Urinary bladder (tissue), 4 donors: ENCODE data around the gene HOXB7. TPM values are rescaled to one million over a fixed set of nuclear protein-coding genes. Genes with fewer than 3 reads are reported as not detected.

Experiments used
- DNase-seq: peaks from one replicate; pipeline ENCODE4 v3.0.0-alpha.2; 2015; ENCODE audit errors: extremely low spot score
- H3K27ac ChIP-seq: one replicate; pipeline ENCODE4 v1.5.1; 2013; ENCODE audit warnings: low read depth, mild to moderate bottlenecking, moderate library complexity
- H3K36me3 ChIP-seq: one replicate; pipeline ENCODE4 v1.6.1; 2013; ENCODE audit warnings: mild to moderate bottlenecking, moderate library complexity; ENCODE audit not compliant: insufficient read depth
- H3K4me1 ChIP-seq: one replicate; pipeline ENCODE4 v1.6.1; 2013; ENCODE audit warnings: mild to moderate bottlenecking, moderate library complexity; ENCODE audit not compliant: insufficient read depth
- H3K4me3 ChIP-seq: one replicate; pipeline ENCODE4 v1.5.1; 2013; ENCODE audit warnings: low read depth, low read length
- WGBS: extraction: QIAGEN DNeasy Blood & Tissue Kit; methylation state at CpG from one replicate; pipeline ENCODE4 v1.1.7; 2013; 5-methylcytosine and 5-hydroxymethylcytosine counted together
- polyA plus RNA-seq: library from polyadenylated mRNA; stranded (reverse); fragments of 200-250 nt; gene quantifications from one replicate; pipeline ENCODE4 v1.2.3, GENCODE V29; 2013
- total RNA-seq: library from RNA; depleted of rRNA; stranded (reverse); fragments of >200 nt; gene quantifications from one replicate; pipeline ENCODE4 v1.2.3, GENCODE V29; 2014
- donor health status: healthy with polysubstance abuse.
- donor health status: healthy.

Gene HOXB7
- total and polyA plus RNA-seq, 2 donors: 2.5 to 6.7 TPM

- Histone ChIP-seq H3K4me3 (no peak overlapping the region), H3K4me1 (no peaks in the 10 kb centered on the region), H3K36me3 (no peaks in the 10 kb centered on the region), H3K27ac (peak overlapping the region; percentile 56)
- DNase-seq: no peak
- 36% methylated on average over 7 of the region's 7 CpGs for WGBS
Observed at GRCh38 chr17:48575066-48575582, 35.7 kb downstream of the HOXB7 start.

- Histone ChIP-seq H3K4me3 (no peak overlapping the region), H3K4me1 (no peaks in the 10 kb centered on the region), H3K27ac (no peak overlapping the region), H3K36me3 (no peaks in the 10 kb centered on the region)
- DNase-seq: no peak
- WGBS: 25% methylated on average over 8 of the region's 8 CpGs
Observed at GRCh38 chr17:48574505-48575065, 36.2 kb downstream of the HOXB7 start.

GRCh38 chr17:48571826-48572417, 38.9 kb downstream of the HOXB7 start:
- H3K4me1 ChIP-seq: no peaks in the 10 kb centered on the region
- H3K27ac ChIP-seq: no peak overlapping the region
- WGBS: 82% methylated on average over 1 of the region's 1 CpG
- no peak overlapping the region for H3K4me3 ChIP-seq
- no peaks in the 10 kb centered on the region for H3K36me3 ChIP-seq
- DNase-seq: no peak

GRCh38 chr17:48571024-48571818, 39.6 kb downstream of the HOXB7 start:
- H3K36me3 ChIP-seq: no peaks in the 10 kb centered on the region
- no peak overlapping the region for H3K27ac ChIP-seq
- no peak for DNase-seq
- WGBS: 30% methylated on average over 26 of the region's 26 CpGs
- no peaks in the 10 kb centered on the region for H3K4me1 ChIP-seq
- no peak overlapping the region for H3K4me3 ChIP-seq

GRCh38 chr17:48570325-48571023, 40.3 kb downstream of the HOXB7 start:
- no peaks in the 10 kb centered on the region for H3K36me3 ChIP-seq
- no peak overlapping the region for H3K27ac ChIP-seq
- DNase-seq: no peak
- 22% methylated on average over 19 of the region's 19 CpGs for WGBS
- no peaks in the 10 kb centered on the region for H3K4me1 ChIP-seq
- H3K4me3 ChIP-seq: no peak overlapping the region

- H3K4me1 ChIP-seq: no peaks in the 10 kb centered on the region
- no peak overlapping the region for H3K27ac ChIP-seq
- no peak overlapping the region for H3K4me3 ChIP-seq
- WGBS: 30% methylated on average over 6 of the region's 6 CpGs
- H3K36me3 ChIP-seq: no peaks in the 10 kb centered on the region
- no peak for DNase-seq
Observed at GRCh38 chr17:48569674-48570324, 41.0 kb downstream of the HOXB7 start.

GRCh38 chr17:48569240-48569582, 41.6 kb downstream of the HOXB7 start:
- H3K4me1 ChIP-seq: peaks cover 2% of the 10 kb centered on the region
- DNase-seq: no peak
- no peak overlapping the region for H3K4me3 ChIP-seq
- H3K27ac ChIP-seq: no peak overlapping the region
- H3K36me3 ChIP-seq: no peaks in the 10 kb centered on the region
- 27% methylated on average over 3 of the region's 3 CpGs for WGBS

- H3K27ac ChIP-seq: no peak overlapping the region
- 20% methylated on average over 33 of the region's 33 CpGs for WGBS
- DNase-seq: no peak
- no peaks in the 10 kb centered on the region for H3K36me3 ChIP-seq
- peaks cover 2% of the 10 kb centered on the region for H3K4me1 ChIP-seq
- no peak overlapping the region for H3K4me3 ChIP-seq
Observed at GRCh38 chr17:48568499-48569239, 42.1 kb downstream of the HOXB7 start.

- H3K4me1 ChIP-seq: peaks cover 2% of the 10 kb centered on the region
- no peak overlapping the region for H3K27ac ChIP-seq
- H3K4me3 ChIP-seq: no peak overlapping the region
Observed at GRCh38 chr17:48567646-48568354, 43.0 kb downstream of the HOXB7 start.

GRCh38 chr17:48567209-48567608, 43.6 kb downstream of the HOXB7 start:
- Histone ChIP-seq H3K4me3 (no peak overlapping the region), H3K27ac (no peak overlapping the region), H3K4me1 (peaks cover 2% of the 10 kb centered on the region), H3K36me3 (no peaks in the 10 kb centered on the region)
- DNase-seq: no peak
- WGBS: 52% methylated on average over 6 of the region's 6 CpGs

More at GRCh38 chr17:48567646-48568354, 43.0 kb downstream of the HOXB7 start:
- H3K36me3 ChIP-seq: no peaks in the 10 kb centered on the region
- no peak for DNase-seq
- WGBS: 49% methylated on average over 2 of the region's 2 CpGs

- no peak for DNase-seq
- WGBS: 46% methylated on average over 2 of the region's 2 CpGs
- no peaks in the 10 kb centered on the region for H3K36me3 ChIP-seq
- H3K4me3 ChIP-seq: no peak overlapping the region
- peaks cover 2% of the 10 kb centered on the region for H3K4me1 ChIP-seq
- H3K27ac ChIP-seq: no peak overlapping the region
Observed at GRCh38 chr17:48566717-48567116, 44.1 kb downstream of the HOXB7 start.

GRCh38 chr17:48565925-48566710, 44.7 kb downstream of the HOXB7 start:
- WGBS: 55% methylated on average over 4 of the region's 4 CpGs
- no peaks in the 10 kb centered on the region for H3K36me3 ChIP-seq
- H3K27ac ChIP-seq: no peak overlapping the region
- peaks cover 4% of the 10 kb centered on the region for H3K4me1 ChIP-seq
- no peak overlapping the region for H3K4me3 ChIP-seq
- DNase-seq: no peak
